NT2/D1 (cell line): ENCODE data around the gene NUPR2.

Source experiments
- YY1 ChIP-seq: IDR thresholded peaks from 2 replicates; pipeline ENCODE4 v1.6.1; 2011; ENCODE audit not compliant: insufficient read length, insufficient read depth
- ZNF274 ChIP-seq: IDR thresholded peaks from 2 replicates; pipeline ENCODE4 v1.6.1; 2011; ENCODE audit warnings: mild to moderate bottlenecking, low read depth, low read length

GRCh38 chr7:56106108-56107073 is 9.8 kb downstream of the NUPR2 start, which contains the start of gene CHCHD2:
- TF ChIP-seq YY1 = no peak
- TF ChIP-seq ZNF274 = no peak
